SU-DHL-6 (cell line): Measurements from ENCODE around the gene ARTN.

ENCODE experiments used
- H2AFZ ChIP-seq: fragments of 200-600 bp; sonication (generic); 2 replicates; pipeline ENCODE4 v1.6.1; 2014; ENCODE audit warnings: low read depth, mild to moderate bottlenecking, moderate library complexity, mixed read lengths, antibody characterized with exemption, low read length; ENCODE audit not compliant: severe bottlenecking
- H3F3A ChIP-seq: fragments of 200-600 bp; shearing (Covaris generic); 2 replicates; pipeline ENCODE4 v1.6.0; 2016; ENCODE audit warnings: antibody characterized with exemption, mild to moderate bottlenecking; ENCODE audit not compliant: insufficient read depth
- H3K27ac ChIP-seq: fragments of 200-600 bp; sonication (generic); 2 replicates; pipeline ENCODE4 v1.5.1; 2016; ENCODE audit warnings: low read depth, mild to moderate bottlenecking, low read length, moderate library complexity, mixed read lengths
- H3K27me3 ChIP-seq: fragments of 200-600 bp; sonication (generic), shearing (Covaris generic); 2 replicates; pipeline ENCODE4 v1.6.0; 2014; ENCODE audit warnings: mild to moderate bottlenecking, low read length
- H3K36me3 ChIP-seq: fragments of 200-600 bp; sonication (generic); 2 replicates; pipeline ENCODE4 v1.6.1; 2014; ENCODE audit warnings: mild to moderate bottlenecking, low read length, mixed read lengths
- H3K4me2 ChIP-seq: fragments of 300-600, 200-600 bp; shearing (Covaris generic), sonication (generic); 2 replicates; pipeline ENCODE4 v1.6.0; 2014; ENCODE audit warnings: low read length, low read depth, mild to moderate bottlenecking; ENCODE audit not compliant: poor library complexity, severe bottlenecking
- H3K4me3 ChIP-seq: fragments of 200-600 bp; sonication (generic); 2 replicates; pipeline ENCODE4 v1.5.1; 2014; ENCODE audit warnings: antibody characterized with exemption, low read length, mild to moderate bottlenecking, mixed read lengths; ENCODE audit not compliant: insufficient read depth, poor library complexity, severe bottlenecking
- H3K79me2 ChIP-seq: fragments of 200-600 bp; sonication (generic); 2 replicates; pipeline ENCODE4 v1.6.1; 2014; ENCODE audit warnings: mild to moderate bottlenecking, low read length, moderate library complexity; ENCODE audit not compliant: insufficient read depth
- H3K9ac ChIP-seq: fragments of 200-600 bp; sonication (generic); 2 replicates; pipeline ENCODE4 v1.7.0; 2014; ENCODE audit warnings: mild to moderate bottlenecking, low read length
- H3K9me2 ChIP-seq: fragments of 200-600 bp; sonication (generic); replicated peaks from 2 replicates; pipeline ENCODE4 v1.6.1; 2014; ENCODE audit warnings: low read length; ENCODE audit not compliant: insufficient read depth
- H3K9me3 ChIP-seq: fragments of 200-600 bp; sonication (generic); 2 replicates; pipeline ENCODE4 v1.6.1; 2014; ENCODE audit warnings: low read length, mixed read lengths; ENCODE audit not compliant: insufficient read depth
- H4K20me1 ChIP-seq: fragments of 200-600 bp; sonication (generic); 2 replicates; pipeline ENCODE4 v1.6.1; 2014; ENCODE audit warnings: low read depth, mild to moderate bottlenecking, antibody characterized with exemption, low read length, moderate library complexity, mixed read lengths
- EZH2phosphoT487 ChIP-seq: fragments of 200-600 bp; sonication (generic), shearing (Covaris generic); conservative IDR thresholded peaks from 2 replicates; pipeline ENCODE4 v1.6.1; 2018; ENCODE audit warnings: mild to moderate bottlenecking, antibody characterized with exemption, low read length, moderate library complexity, mixed read lengths
- TF ChIP-seq, protein P1 (sequence below): fragments of 200-600 bp; sonication (generic); IDR thresholded peaks from one replicate; pipeline ENCODE4 v1.5.1; 2017; ENCODE audit warnings: antibody characterized with exemption, mild to moderate bottlenecking, low read length, moderate library complexity; ENCODE audit not compliant: insufficient read depth, poor library complexity, severe bottlenecking

Gene ARTN

GRCh38 chr1:43970502-43970901, 36.9 kb downstream of the ARTN start:
- Histone ChIP-seq H3K9me3 (no peaks in the 10 kb centered on the region), H3F3A (peaks cover 15% of the 10 kb centered on the region), H3K4me2 (peak overlapping the region; percentile 75), H3K4me3 (peak overlapping the region; percentile 80), H2AFZ (no peak overlapping the region), H3K9me2 (no peaks in the 10 kb centered on the region), H4K20me1 (no peaks in the 10 kb centered on the region), H3K36me3 (no peaks in the 10 kb centered on the region), H3K79me2 (peaks cover 22% of the 10 kb centered on the region), H3K9ac (peak overlapping the region; percentile 71), H3K27me3 (no peaks in the 10 kb centered on the region), H3K27ac (no peak overlapping the region)
- TF ChIP-seq EZH2phosphoT487, result no peak
- TF ChIP-seq, protein P1, sequence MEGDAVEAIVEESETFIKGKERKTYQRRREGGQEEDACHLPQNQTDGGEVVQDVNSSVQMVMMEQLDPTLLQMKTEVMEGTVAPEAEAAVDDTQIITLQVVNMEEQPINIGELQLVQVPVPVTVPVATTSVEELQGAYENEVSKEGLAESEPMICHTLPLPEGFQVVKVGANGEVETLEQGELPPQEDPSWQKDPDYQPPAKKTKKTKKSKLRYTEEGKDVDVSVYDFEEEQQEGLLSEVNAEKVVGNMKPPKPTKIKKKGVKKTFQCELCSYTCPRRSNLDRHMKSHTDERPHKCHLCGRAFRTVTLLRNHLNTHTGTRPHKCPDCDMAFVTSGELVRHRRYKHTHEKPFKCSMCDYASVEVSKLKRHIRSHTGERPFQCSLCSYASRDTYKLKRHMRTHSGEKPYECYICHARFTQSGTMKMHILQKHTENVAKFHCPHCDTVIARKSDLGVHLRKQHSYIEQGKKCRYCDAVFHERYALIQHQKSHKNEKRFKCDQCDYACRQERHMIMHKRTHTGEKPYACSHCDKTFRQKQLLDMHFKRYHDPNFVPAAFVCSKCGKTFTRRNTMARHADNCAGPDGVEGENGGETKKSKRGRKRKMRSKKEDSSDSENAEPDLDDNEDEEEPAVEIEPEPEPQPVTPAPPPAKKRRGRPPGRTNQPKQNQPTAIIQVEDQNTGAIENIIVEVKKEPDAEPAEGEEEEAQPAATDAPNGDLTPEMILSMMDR, result no peak

- no peak overlapping the region for H3K27ac ChIP-seq
- peaks cover 26% of the 10 kb centered on the region for H3K79me2 ChIP-seq
- H3K9me2 ChIP-seq, result no peaks in the 10 kb centered on the region
- peaks cover 19% of the 10 kb centered on the region for H3F3A ChIP-seq
- no peaks in the 10 kb centered on the region for H3K36me3 ChIP-seq
- H3K9ac ChIP-seq, result peak overlapping the region; percentile 71
- no peaks in the 10 kb centered on the region for H3K9me3 ChIP-seq
- H3K4me3 ChIP-seq, result peak overlapping the region; percentile 80
- no peaks in the 10 kb centered on the region for H3K27me3 ChIP-seq
- no peak for TF ChIP-seq EZH2phosphoT487
- TF ChIP-seq, protein P1, result no peak
- H2AFZ ChIP-seq, result no peak overlapping the region
- peak overlapping the region; percentile 75 for H3K4me2 ChIP-seq
- H4K20me1 ChIP-seq, result no peaks in the 10 kb centered on the region
These were observed 37.3 kb downstream of the ARTN start for GRCh38 chr1:43970911-43971310.

GRCh38 chr1:43971336-43971980, 37.9 kb downstream of the ARTN start:
- Histone ChIP-seq H2AFZ (no peak overlapping the region), H3K79me2 (peaks cover 31% of the 10 kb centered on the region), H3K27ac (no peak overlapping the region), H3K9me3 (no peaks in the 10 kb centered on the region), H3K9me2 (no peaks in the 10 kb centered on the region), H3K36me3 (no peaks in the 10 kb centered on the region), H3K9ac (no peak overlapping the region), H3F3A (peaks cover 20% of the 10 kb centered on the region), H3K27me3 (no peaks in the 10 kb centered on the region), H3K4me2 (no peak overlapping the region), H3K4me3 (no peak overlapping the region), H4K20me1 (no peaks in the 10 kb centered on the region)
- TF ChIP-seq EZH2phosphoT487, result no peak
- TF ChIP-seq, protein P1, result no peak
